Measurements from ENCODE around the gene RABL6.
"Not testable (repeated sequence)": the region's sequence is repeated elsewhere in the genome, so short reads cannot be mapped to it uniquely, and the experiment has no call there.

The RABL6 gene

GRCh38 chr9:136776947-136777346 lies 30.8 kb upstream of the RABL6 start:
- DNase-seq (ENCODE audit: low spot score), result no peak

- DNase-seq (ENCODE audit: low spot score), result no peak
These were observed 30.4 kb upstream of the RABL6 start for GRCh38 chr9:136777359-136777758.

- no peak for DNase-seq (ENCODE audit: low spot score)
These were observed 27.9 kb upstream of the RABL6 start for GRCh38 chr9:136779808-136780207.

GRCh38 chr9:136782452-136782851 lies 25.3 kb upstream of the RABL6 start:
- DNase-seq (ENCODE audit: low spot score), result no peak

- no peak for DNase-seq (ENCODE audit: low spot score)
These were observed 23.3 kb upstream of the RABL6 start for GRCh38 chr9:136784249-136784996.

GRCh38 chr9:136784997-136785361 lies 22.8 kb upstream of the RABL6 start:
- DNase-seq (ENCODE audit: low spot score), result no peak

- DNase-seq (ENCODE audit: low spot score), result not testable (repeated sequence)
These were observed 22.0 kb upstream of the RABL6 start for GRCh38 chr9:136785565-136786355.

GRCh38 chr9:136786451-136786850 lies 21.3 kb upstream of the RABL6 start:
- no peak for DNase-seq (ENCODE audit: low spot score)

- not testable (repeated sequence) for DNase-seq (ENCODE audit: low spot score)
These were observed 20.8 kb upstream of the RABL6 start for GRCh38 chr9:136786983-136787382.

- peak; percentile 73 for DNase-seq (ENCODE audit: low spot score)
These were observed 19.9 kb upstream of the RABL6 start for GRCh38 chr9:136787690-136788400.

- DNase-seq (ENCODE audit: low spot score), result not testable (repeated sequence)
These were observed 18.9 kb upstream of the RABL6 start for GRCh38 chr9:136788644-136789522.

- no peak for DNase-seq (ENCODE audit: low spot score)
These were observed 18.2 kb upstream of the RABL6 start for GRCh38 chr9:136789523-136789937.

- peak; percentile 100 for DNase-seq (ENCODE audit: low spot score)
These were observed 16.9 kb upstream of the RABL6 start, which contains the start of gene TMEM141 for GRCh38 chr9:136790640-136791515. Gene TMEM141 (plus strand): TSS chr9:136791344. CDS start chr9:136791371, 27 bp downstream.

GRCh38 chr9:136791516-136792276 lies 16.1 kb upstream of the RABL6 start:
- DNase-seq (ENCODE audit: low spot score), result peak; percentile 54

GRCh38 chr9:136792321-136793085 lies 15.2 kb upstream of the RABL6 start:
- DNase-seq (ENCODE audit: low spot score), result no peak

- no peak for DNase-seq (ENCODE audit: low spot score)
These were observed 14.4 kb upstream of the RABL6 start for GRCh38 chr9:136793086-136793946.

GRCh38 chr9:136794281-136794999 lies 13.3 kb upstream of the RABL6 start:
- no peak for DNase-seq (ENCODE audit: low spot score)
